ENCODE results near the gene GPSM1.

Gene GPSM1

DNA sequence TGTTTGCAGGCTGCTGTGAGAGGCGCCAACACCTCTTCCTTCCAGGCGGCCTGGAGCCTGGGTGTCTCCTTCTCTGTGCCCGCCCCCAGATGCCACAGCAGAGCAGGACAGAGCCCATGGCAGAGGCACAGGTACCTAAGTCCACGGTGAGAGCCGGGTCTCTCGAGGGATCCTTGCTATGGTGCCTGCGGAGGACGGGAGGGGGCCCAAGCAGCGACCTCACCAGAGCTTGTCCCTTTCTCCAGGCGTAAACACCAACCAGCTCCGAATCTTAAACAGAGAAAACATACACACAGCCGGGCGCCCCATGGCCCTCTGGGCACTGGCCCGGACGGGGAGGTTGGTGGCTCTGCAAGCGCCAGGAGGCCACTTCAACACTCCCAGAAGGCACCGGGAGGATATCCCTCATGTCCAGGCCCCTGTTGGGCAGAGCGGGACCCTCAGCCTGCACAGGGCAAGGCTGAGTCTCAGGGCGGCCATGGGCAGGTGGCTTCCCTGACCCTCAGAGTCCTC lies 35.3 kb upstream of the GPSM1 start:
- no peak for DNase-seq

DNA sequence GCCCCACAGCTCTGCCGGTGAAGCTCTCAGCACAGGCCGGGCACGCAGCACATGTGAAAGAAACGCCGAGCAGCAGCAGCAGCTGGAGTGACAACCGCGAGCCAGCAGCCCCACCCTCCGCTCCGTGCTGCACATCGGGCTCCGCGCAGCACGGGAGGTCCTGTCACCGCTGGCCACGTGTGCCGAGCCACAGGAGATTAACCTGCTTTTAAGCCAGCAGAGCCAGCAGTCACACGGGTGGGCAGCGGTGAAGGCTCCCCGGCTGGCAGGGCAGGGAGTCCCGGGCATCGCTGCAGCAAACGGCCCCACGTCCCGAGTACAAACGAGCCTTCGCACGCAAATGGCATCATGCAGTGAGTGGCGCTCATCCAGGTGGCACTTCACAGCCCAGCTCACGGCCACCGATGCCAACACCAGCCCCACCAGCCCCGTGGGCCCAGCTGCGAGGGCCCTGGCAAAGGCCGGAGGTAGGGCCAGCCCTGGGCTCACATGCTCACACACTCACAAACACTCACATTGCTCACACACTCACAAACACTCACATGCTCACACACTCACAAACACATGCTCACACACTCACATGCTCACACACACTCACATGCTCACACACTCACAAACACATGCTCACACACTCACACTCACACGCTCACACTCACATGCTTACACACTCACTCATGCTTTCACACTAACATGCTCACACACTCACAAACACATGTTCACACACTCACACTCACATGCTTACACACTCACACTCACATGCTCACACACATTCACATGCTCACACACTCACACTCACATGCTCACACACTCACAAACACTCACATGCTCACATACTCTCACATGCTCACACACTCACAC lies 34.5 kb upstream of the GPSM1 start:
- DNase-seq = no peak

DNA sequence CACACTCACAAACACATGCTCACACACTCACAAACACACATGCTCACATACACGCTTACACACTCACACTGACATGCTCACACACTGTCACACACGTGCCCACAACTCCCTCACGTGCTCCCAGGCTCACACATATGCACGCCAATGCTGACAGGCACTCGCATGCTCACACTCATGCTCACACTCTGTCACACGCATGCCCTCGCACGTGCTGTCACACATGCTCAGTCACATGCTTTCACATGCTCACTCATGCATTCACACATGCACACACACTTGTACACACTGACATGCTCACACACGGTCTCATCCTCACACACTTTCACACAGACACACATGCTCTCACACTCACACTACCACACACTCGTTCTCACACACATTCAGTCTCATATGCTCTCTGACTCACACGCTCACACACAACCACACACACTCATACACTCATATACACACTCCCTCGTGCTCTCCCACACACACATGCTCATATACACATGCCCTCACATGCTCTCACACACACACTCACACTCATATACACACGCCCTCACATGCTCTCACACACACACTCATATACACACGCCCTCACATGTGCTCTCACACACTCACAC lies 33.8 kb upstream of the GPSM1 start:
- DNase-seq = no peak

DNA sequence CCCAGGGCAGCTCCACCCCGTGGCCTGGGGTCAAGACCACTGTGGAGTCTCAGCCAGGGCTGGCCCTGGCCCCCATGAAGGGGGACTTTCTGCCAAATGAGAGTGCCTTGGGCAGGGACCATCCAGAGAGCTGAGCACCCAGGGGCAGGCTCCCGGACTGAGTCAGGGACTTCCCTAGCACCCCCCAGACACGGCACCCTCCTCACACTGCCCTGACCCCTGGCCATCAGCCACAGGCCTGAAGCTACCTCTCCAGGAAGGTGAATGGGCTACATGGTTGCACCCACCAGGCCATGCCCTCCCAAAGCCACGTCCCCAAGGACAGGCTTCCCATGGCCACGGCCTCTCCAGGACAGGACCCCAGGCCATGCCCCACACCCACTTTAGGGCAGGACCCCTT lies 32.9 kb upstream of the GPSM1 start:
- DNase-seq = no peak

DNA sequence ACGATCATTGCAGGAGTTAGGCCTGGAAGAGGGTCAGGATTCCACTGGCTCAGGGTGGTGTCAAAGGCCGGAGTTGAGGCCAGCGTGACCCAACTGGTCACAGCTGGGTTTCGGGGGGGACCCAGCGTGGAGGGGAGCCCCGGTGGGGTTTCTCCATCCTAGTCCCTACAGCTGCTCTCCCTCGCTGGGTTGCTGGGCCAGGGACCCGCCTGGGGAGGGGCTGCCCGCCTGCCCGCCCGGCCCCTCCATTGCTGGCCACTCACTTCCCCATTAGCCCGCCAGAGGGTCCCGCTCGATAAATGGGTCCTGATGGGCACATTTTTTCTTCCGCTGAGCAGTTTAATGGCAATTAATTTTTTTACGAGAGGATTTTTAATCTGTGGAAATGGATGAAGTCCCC lies 32.3 kb upstream of the GPSM1 start:
- no peak for DNase-seq

DNA sequence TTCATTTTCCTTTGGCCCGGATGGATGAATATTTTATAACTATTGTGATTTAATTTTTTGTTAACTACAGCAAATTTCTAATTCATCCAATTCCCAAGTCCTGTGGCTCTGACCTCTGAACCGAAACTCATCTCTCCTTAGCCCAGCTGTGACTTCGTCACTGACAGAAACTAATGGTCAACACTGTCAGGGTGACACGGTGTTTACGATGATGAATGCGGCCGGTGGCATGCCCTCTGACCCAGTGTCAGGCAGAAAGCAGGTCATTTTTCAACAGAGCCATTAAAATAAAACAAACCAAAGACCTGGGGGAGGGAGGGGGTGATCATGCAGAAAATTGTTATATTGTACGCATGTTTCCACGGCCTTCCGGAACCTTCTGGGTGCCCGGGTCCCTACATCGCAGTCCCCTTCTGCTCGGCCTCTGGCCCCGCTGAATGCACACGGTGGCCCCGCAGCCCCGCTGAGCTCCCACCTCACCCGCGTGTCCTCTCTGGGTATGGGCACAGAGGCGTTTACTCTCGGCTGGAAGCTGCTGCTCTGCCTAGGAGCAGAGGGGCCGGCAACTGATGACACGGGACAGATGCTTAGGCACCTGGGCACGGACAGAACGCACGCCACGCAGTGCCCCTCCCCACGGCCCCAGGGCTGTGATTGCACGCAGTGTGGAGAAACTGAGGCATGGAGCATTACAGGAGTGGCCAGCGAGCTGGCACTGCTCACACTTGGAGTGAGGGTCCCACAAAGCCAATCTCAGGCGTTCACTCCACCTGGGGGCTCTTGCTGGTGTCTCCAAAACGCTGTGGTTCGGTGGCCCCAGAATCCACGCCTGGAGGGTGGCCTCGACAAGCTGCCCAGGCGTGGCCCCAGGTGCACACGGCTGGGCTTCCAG lies 31.6 kb upstream of the GPSM1 start:
- no peak for DNase-seq

DNA sequence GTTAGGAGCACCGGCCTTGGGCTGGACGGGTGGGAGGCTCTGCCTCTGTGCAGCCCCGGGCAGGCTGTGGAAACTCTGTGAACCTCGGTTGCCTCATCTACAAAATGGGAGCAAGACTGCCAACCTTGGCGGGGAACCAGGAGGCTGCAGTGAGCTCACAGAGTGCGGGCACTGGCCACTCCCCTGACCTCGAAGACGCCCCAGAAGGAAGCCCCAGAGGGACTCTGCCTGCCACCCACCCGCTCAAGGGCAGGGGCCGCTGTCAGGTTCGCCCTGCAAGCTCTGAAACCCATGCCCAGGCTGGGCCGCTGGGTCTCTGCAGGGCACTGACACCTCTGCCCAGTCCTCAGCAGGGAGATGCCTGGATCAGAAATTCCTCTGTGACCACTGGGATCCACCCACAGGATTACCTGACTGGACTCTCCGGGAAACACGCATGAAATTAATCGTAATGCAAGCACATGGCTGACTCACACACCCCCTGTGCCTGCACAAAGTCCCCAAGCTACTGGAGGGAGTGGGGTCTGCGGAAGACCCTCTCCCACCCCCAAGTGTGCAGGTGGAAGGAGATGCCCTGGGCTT lies 30.8 kb upstream of the GPSM1 start:
- no peak for DNase-seq

DNA sequence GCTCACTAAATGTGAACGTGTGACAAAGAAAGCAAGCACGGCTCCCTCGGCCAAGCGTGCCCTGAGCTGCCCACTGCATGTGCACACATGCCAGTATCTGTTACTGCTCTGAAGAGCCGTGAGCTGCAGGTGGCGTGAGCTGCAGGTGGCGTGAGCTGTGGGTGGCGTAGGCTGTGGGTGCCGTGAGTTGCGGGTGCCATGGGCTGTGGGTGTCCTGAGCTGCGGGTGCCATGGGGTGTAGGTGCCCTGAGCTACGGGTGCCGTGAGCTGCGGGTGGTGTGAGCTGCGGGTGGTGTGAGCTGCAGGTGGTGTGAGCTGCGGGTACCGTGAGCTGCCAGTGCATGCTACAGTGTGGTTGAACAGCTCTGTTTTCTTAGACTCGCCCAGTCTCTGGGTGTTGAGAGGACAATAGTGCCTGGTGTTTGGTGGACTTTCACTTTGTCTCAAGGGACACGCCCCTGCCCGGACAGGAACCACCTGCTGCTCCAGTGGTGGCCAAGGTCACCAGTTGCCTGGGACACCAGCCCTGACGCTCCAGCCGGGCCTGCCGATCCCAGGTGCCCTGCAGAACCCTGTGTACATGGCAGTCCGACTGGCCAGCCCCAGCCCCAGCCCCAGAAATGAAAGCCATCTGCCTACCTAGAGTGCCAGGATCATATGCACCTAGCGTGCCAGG lies 30.2 kb upstream of the GPSM1 start:
- DNase-seq = no peak

DNA sequence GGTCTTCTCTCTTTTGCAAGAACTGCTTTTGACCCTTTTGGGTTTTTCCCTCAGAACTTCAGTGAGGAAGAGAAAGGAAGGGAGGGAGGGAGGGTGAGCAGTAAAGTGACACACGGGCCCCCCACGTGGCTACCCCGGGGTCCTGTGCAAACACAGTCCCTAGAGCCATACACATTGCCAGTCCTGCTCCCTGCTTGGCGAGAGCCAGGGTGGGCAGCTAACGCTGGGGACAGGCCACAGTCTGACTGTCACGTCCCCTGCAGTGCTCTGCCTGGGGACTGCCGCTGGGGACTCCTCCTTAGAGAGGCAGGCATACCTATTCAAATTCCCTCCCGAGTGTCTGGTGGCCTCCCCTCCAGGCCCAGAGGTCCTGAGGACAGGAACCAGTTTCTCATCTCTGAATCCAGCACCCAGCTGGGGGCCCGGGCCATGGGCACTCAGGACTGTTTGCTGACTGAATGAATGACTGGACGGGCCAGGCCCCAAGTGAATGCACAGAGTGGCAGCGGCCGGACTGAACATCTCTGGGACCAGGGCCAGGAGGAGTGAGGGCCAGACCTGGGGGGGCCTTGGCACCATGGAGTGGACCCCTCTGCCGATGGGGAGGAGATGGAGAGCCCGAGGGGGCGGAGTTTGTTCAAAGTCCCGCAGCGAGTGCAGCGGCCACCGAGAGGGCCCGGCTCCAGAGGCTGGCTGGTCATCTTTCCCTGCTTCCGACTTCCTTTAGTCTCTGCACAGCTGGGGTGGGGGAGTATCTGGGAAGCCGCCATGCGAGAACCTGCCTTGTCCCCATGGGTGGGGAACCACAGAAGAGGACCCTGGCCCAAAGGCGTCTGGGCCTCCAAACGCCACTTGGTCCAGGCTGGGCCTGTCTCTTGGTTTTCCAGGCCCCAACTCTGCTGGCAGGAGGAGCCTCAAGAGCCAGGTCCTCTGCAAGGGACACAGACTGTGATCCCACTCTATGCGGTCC lies 29.3 kb upstream of the GPSM1 start:
- DNase-seq = no peak

DNA sequence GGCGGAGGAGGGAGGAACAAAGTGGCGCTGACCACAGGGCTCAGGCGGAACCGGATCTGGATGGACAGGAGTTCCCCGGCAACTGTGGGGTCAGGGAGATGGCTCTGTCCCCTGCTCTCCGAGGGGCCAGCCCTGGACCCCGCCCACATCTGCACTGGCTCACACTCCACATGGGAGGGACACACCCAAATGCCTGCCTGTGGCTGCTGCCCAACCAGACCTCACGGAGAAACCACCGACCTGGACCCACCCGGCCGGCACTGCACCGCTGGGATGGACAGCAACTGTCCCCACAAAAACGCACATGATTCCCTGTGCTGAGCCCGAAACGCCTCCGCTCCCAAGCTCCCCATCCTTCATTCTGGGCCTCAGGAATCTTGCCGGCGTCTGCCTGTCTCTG lies 28.2 kb upstream of the GPSM1 start:
- DNase-seq = no peak

DNA sequence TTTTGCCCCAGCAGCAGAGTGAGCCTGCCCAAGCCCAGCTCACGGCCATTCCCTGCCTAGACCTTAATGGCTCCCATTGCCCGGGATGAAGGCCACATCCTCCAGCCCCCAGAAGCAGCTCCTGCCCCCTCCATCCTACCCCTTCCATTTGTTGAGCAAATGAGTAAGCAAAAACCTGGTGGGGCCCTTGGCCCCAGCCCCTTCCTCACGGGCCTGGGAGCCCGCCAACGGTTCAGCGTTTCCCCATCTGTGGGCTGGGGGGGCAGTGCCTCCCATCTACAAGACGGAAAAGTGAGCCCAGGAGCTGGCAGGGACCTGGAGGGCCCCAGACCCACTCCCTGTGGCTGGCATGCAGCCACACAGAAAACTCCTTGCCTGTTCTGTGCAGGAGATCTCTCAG lies 27.8 kb upstream of the GPSM1 start:
- no peak for DNase-seq

DNA sequence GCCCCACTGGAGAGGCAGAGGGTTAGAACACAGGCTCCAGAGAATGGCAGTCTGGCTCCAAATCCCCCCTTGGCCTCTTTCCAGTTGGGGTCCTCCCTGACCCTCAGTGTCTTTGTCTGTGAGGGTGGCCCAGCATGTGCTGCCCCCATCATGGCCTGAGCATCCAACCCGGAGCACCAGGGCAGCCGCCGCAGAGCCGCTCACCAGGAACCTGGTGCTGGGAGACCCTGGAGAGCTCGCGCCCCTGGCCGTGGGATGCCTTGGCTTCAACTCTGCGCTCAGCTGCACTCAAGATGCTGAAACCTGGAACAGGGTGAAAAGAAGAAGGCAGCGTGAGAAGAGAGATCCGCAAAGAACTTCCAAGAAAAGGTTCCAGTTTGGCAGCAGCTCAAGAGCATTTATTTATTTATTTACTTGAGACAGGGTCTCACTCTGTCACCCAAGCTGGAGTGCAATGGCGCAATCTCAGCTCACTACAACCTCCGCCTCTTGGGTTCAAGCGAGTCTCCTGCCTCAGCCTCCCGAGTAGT lies 27.3 kb upstream of the GPSM1 start:
- no peak for DNase-seq

DNA sequence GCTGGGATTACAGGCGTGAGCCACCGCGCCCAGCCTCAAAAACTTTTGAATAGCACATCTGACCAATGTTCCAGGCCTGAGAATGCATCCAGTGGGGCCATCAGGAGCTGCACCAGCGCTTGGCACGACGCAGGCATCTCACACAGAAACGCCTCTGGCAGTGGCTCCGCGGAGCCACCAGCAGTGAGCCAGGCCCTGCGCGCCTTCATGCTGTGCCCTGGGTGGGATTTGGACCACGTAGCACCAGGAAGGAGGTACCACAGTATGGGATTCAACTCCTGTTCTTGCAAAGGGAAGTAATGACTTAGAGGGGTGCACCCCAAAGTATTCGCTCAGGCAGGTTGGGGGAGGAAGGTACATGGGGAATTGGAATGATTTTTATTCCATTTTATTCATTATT lies 26.5 kb upstream of the GPSM1 start:
- DNase-seq = no peak

DNA sequence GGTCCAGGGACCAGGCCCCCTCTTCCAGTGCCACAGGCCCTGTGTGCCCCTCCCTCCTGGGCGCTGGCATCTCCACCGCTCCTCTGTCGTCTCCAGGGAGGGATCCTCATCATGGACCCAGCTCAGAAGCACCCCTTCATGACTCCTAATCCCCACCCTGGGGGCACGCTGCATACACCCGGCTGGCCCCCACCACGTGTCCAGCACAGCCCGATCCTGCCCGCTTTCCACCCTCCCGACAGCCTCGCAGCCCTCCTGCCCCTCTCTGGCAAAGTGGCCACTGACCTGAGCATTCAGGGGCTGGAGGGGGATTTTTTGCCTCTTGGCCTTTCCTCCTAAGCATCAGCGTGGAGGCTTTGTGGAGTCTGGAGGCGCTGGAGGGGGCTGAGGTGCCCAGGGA lies 24.8 kb upstream of the GPSM1 start:
- no peak for DNase-seq

DNA sequence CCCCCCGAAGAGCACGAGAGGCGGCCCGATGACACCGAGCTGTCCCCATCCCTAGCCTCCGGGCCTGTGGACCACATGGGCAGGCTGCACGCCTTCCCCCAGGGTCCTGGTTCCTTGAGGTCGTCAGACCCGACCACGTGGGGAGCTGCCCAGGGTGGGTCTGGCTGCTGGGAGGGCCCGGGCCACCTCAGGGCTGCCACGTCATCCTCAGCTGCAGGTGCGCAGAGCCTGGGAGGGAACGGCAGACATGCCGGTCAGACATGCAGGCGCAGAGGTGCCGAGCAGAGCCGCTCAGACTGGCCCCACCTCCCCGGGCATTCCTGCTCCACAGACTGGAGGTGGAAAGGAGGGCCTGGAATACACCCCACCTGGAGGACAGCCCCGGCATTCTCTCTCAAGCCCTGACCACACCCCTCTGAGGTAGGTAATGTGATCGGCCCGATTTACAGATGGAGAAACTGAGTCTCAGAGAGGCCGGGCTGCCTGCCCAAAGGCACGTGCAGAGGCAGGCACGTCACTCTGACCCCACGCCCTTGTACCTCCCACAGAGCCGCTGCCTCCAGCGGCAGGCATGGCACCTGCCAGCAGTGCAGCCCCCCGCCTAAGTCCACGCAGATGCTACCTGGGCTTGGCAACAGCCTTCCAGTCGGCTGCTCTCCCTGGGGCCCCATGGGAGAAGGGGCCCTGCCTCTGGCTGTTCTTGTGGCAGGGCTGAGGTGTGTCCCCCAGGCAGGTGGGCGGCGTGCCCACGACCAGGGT lies 24.1 kb upstream of the GPSM1 start:
- no peak for DNase-seq

DNA sequence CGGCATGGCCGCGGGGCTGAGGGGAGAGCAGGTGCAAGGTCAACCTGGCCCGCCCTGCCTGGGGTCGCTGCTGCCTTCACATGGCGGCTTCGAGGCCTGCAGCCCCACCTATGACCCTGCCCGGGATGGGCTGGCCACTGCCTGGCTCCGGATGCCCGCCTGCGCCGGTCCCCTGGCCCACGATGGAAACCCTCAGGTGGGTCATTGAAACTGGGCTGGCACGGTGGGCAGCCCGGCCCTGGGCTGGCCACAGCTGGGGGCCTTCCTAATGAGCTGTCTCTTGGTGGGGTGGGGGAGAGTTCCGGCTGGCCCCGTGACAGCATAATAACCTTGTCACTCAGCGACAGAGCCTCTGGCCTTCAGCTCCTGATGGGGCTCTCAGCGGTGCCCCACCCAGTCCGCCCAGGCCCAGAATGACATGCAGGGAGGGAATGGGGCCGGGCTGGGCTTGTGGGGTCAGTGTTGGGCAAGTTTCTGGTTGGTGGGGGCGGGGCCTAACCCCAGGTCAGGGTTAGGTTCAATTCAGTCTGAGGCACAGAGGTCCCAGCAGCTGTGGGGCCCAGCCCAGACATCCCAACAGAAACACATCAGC lies 23.4 kb upstream of the GPSM1 start, which contains the start of gene CCDC187:
Gene CCDC187 (minus strand): TSS at position 270 of the 592 bp plus-strand sequence. CDS start 264 bp downstream, at position 6.
- DNase-seq = no peak

DNA sequence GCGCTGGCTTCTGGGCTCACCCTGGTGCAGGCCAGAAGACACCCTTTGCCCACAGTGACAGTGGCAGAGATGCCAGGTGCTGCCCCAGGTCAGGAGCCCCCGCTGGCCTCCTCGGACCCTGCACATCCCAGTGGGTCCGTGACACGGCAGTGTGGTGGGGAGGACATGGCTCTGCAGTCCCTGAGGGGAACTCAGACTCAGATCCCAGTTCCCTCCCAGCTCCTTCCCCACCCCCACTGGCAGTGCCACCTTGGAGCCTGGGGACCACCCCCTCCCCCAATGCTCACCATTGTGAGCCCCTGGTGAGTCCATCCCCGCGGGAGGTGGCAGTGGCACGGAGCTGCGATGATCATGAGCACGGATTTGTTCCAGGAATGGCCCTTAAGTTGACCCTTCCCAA lies 22.9 kb upstream of the GPSM1 start:
- no peak for DNase-seq

DNA sequence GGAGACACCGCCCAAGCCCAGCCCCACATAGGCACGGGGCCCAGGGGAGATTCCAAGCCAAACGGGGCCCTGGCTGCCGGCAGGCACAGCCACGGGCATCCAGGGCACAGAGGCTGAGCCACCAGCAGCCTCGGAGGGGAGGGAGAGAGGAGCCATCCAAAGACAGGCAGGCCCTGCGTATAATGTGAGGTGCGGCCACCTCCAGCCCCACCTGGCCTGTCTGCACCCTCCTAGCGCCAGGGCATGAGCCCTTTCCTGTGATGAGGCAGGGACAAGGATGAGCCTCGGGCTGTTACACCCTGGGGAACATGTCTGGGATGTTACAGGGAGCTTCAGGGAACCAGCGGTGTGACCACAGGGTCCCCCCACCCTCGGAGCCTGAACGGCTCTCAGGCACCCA lies 22.4 kb upstream of the GPSM1 start:
- DNase-seq = no peak

DNA sequence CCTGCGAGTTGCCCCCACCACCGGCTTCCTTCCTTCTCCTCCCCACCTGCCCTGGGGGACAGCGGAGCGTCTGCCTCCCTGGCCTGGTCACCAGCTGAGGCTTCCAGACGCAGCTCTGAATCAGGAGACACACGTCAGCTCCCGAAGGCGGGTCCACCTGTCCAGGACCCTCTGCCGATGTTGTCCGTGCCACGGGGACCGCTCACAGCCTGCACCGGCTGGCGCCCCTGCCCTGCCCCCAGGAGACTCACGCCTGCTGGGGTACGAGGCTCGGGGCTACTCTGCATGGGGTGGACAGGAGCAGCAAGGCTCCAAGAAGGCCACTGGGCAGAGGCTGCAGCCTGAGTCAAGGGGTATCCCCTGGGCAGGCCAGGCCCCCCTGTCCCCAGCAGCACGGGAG lies 21.5 kb upstream of the GPSM1 start:
- no peak for DNase-seq
